Esophagus (tissue), 2 donors: Measurements from ENCODE around the gene POLR2A. TPM values are rescaled to one million over a fixed set of nuclear protein-coding genes. Genes with fewer than 3 reads are reported as not detected.

ENCODE experiments used
- H3K27ac ChIP-seq, 2 donors: one replicate each; pipeline ENCODE4 v1.5.1; 2013; ENCODE audit warnings: low read depth in 2 of 2, mild to moderate bottlenecking in 2 of 2, inconsistent platforms in 1 of 2, low read length in 1 of 2, moderate library complexity in 1 of 2
- H3K27me3 ChIP-seq, 2 donors: one replicate each; pipeline ENCODE4 v1.6.1; 2013; ENCODE audit warnings: low read length in 2 of 2, control low read depth in 1 of 2, mild to moderate bottlenecking in 1 of 2; ENCODE audit not compliant: insufficient read depth in 2 of 2, control insufficient read depth in 1 of 2
- H3K36me3 ChIP-seq, 2 donors: one replicate each; pipeline ENCODE4 v1.6.1; 2013; ENCODE audit warnings: low read length in 1 of 2; ENCODE audit not compliant: control insufficient read depth in 2 of 2, insufficient read depth in 2 of 2
- H3K4me1 ChIP-seq, 2 donors: one replicate each; pipeline ENCODE4 v1.6.1; 2013; ENCODE audit warnings: low read length in 1 of 2; ENCODE audit not compliant: control insufficient read depth in 2 of 2, insufficient read depth in 2 of 2
- H3K4me3 ChIP-seq, 2 donors: one replicate each; pipeline ENCODE4 v1.5.1; 2013; ENCODE audit warnings: low read length in 2 of 2, mild to moderate bottlenecking in 2 of 2, low read depth in 1 of 2, moderate library complexity in 1 of 2
- H3K9me3 ChIP-seq, 2 donors: one replicate each; pipeline ENCODE4 v1.6.1; 2013; ENCODE audit warnings: mild to moderate bottlenecking in 2 of 2, low read depth in 1 of 2, low read length in 1 of 2, moderate library complexity in 1 of 2; ENCODE audit not compliant: control insufficient read depth in 2 of 2, insufficient read depth in 1 of 2
- WGBS, 2 donors: extraction: QIAGEN DNeasy Blood & Tissue Kit; methylation state at CpG; one replicate each; pipeline ENCODE4 v1.1.7; 2013; 5-methylcytosine and 5-hydroxymethylcytosine counted together
- polyA plus RNA-seq, 2 donors: library from polyadenylated mRNA; stranded (reverse); fragments of 200-250 nt; gene quantifications; one replicate each; pipeline ENCODE4 v1.2.3, GENCODE V29; 2013
- donor health status: healthy with polysubstance abuse.
- donor health status: Bipolar disorder and iron deficiency.

Gene POLR2A
- polyA plus RNA-seq, 2 donors, result 33.8 to 56.6 TPM

- peaks cover 0 to 21% of the 10 kb centered on the region in 2 donors for H3K36me3 ChIP-seq
- no peak overlapping the region for H3K27ac ChIP-seq
- H3K9me3 ChIP-seq, result no peaks in the 10 kb centered on the region
- 69 to 70% methylated on average over 3 of the region's 3 CpGs for WGBS, 2 donors
- peaks cover 0 to 4% of the 10 kb centered on the region in 2 donors for H3K4me1 ChIP-seq
- H3K4me3 ChIP-seq, result no peak overlapping the region
- H3K27me3 ChIP-seq, result no peaks in the 10 kb centered on the region
These were observed 24.1 kb upstream of the POLR2A start for GRCh38 chr17:7459961-7460545.

- Histone ChIP-seq H3K36me3 (peaks cover 0 to 25% of the 10 kb centered on the region in 2 donors), H3K9me3 (no peaks in the 10 kb centered on the region), H3K4me1 (peaks cover 0 to 4% of the 10 kb centered on the region in 2 donors), H3K4me3 (no peak overlapping the region), H3K27me3 (no peaks in the 10 kb centered on the region), H3K27ac (no peak overlapping the region)
- 93 to 94% methylated on average over 7 of the region's 7 CpGs for WGBS, 2 donors
These were observed 23.1 kb upstream of the POLR2A start for GRCh38 chr17:7460850-7461660.

- H3K36me3 ChIP-seq, result peaks cover 0 to 34% of the 10 kb centered on the region in 2 donors
- H3K9me3 ChIP-seq, result peaks cover 0 to 2% of the 10 kb centered on the region in 2 donors
- H3K27ac ChIP-seq, result no peak overlapping the region
- WGBS, 2 donors, result 87 to 89% methylated on average over 36 to 44 of the region's 44 CpGs
- H3K27me3 ChIP-seq, result no peaks in the 10 kb centered on the region
- H3K4me1 ChIP-seq, result no peaks in the 10 kb centered on the region
- no peak overlapping the region for H3K4me3 ChIP-seq
These were observed 21.4 kb upstream of the POLR2A start for GRCh38 chr17:7462474-7463371.

- Histone ChIP-seq H3K4me1 (no peaks in the 10 kb centered on the region), H3K27me3 (no peaks in the 10 kb centered on the region), H3K4me3 (no peak overlapping the region), H3K27ac (peak overlapping the region in 1 of 2 donors; percentile 79), H3K36me3 (peaks cover 0 to 34% of the 10 kb centered on the region in 2 donors), H3K9me3 (peaks cover 0 to 2% of the 10 kb centered on the region in 2 donors)
- 86 to 91% methylated on average over 14 of the region's 14 CpGs for WGBS, 2 donors
These were observed 20.8 kb upstream of the POLR2A start for GRCh38 chr17:7463372-7463846.

- peak overlapping the region in 1 of 2 donors; percentile 79 for H3K27ac ChIP-seq
- no peaks in the 10 kb centered on the region for H3K27me3 ChIP-seq
- H3K36me3 ChIP-seq, result peaks cover 0 to 34% of the 10 kb centered on the region in 2 donors
- peaks cover 0 to 2% of the 10 kb centered on the region in 2 donors for H3K9me3 ChIP-seq
- H3K4me3 ChIP-seq, result no peak overlapping the region
- 56 to 67% methylated on average over 9 of the region's 9 CpGs for WGBS, 2 donors
- H3K4me1 ChIP-seq, result no peaks in the 10 kb centered on the region
These were observed 20.1 kb upstream of the POLR2A start for GRCh38 chr17:7464081-7464480.

GRCh38 chr17:7465597-7466275, 18.4 kb upstream of the POLR2A start:
- no peak overlapping the region for H3K4me3 ChIP-seq
- H3K4me1 ChIP-seq, result no peaks in the 10 kb centered on the region
- H3K36me3 ChIP-seq, result peaks cover 0 to 34% of the 10 kb centered on the region in 2 donors
- WGBS, 2 donors, result 89% methylated on average over 33 of the region's 33 CpGs
- no peak overlapping the region for H3K27ac ChIP-seq
- peaks cover 0 to 2% of the 10 kb centered on the region in 2 donors for H3K9me3 ChIP-seq
- no peaks in the 10 kb centered on the region for H3K27me3 ChIP-seq

GRCh38 chr17:7466318-7466638, 17.9 kb upstream of the POLR2A start:
- H3K27ac ChIP-seq, result peak overlapping the region in 1 of 2 donors; percentile 17
- no peaks in the 10 kb centered on the region for H3K4me1 ChIP-seq
- H3K27me3 ChIP-seq, result no peaks in the 10 kb centered on the region
- peaks cover 0 to 2% of the 10 kb centered on the region in 2 donors for H3K9me3 ChIP-seq
- no peak overlapping the region for H3K4me3 ChIP-seq
- peaks cover 0 to 34% of the 10 kb centered on the region in 2 donors for H3K36me3 ChIP-seq
- WGBS, 2 donors, result 85 to 89% methylated on average over 9 of the region's 9 CpGs

GRCh38 chr17:7466639-7467341, 17.4 kb upstream of the POLR2A start:
- Histone ChIP-seq H3K36me3 (peaks cover 0 to 33% of the 10 kb centered on the region in 2 donors), H3K4me3 (no peak overlapping the region), H3K4me1 (peaks cover 0 to 1% of the 10 kb centered on the region in 2 donors), H3K9me3 (peaks cover 0 to 2% of the 10 kb centered on the region in 2 donors), H3K27ac (peak overlapping the region in 1 of 2 donors; percentile 58), H3K27me3 (no peaks in the 10 kb centered on the region)
- WGBS, 2 donors, result 83 to 84% methylated on average over 16 of the region's 16 CpGs
